Left ventricle myocardium inferior (tissue), 1 donor: ENCODE measurements around the gene AGAP3. TPM values are rescaled to one million over a fixed set of nuclear protein-coding genes. Genes with fewer than 3 reads are reported as not detected.

Experiments
- DNase-seq: peaks from one replicate; pipeline ENCODE4 v3.0.0-alpha.2; 2020
- H3K27ac ChIP-seq: fragments of 200-600 bp; replicated peaks from 2 replicates; pipeline ENCODE4 v1.8.0; 2021
- H3K27me3 ChIP-seq: fragments of 200-600 bp; 2 replicates; pipeline ENCODE4 v1.8.0; 2021; ENCODE audit warnings: low read depth
- H3K36me3 ChIP-seq: fragments of 200-600 bp; 2 replicates; pipeline ENCODE4 v1.8.0; 2021
- H3K4me1 ChIP-seq: fragments of 200-600 bp; 2 replicates; pipeline ENCODE4 v1.8.0; 2021
- H3K4me3 ChIP-seq: fragments of 200-600 bp; 2 replicates; pipeline ENCODE4 v1.8.0; 2021; ENCODE audit warnings: mild to moderate bottlenecking, moderate library complexity
- H3K9me3 ChIP-seq: fragments of 200-600 bp; replicated peaks from 2 replicates; pipeline ENCODE4 v1.8.0; 2021
- CTCF ChIP-seq: fragments of 200-600 bp; IDR thresholded peaks from 2 replicates; pipeline ENCODE4 v1.8.0; 2021; ENCODE audit warnings: antibody characterized with exemption, mild to moderate bottlenecking, borderline replicate concordance
- intact Hi-C: fragments of 100-400 bp; cut with micrococcal nuclease; formaldehyde crosslinking; loops from one replicate; pipeline ENCODE4 v1.11.0; 2022
- total RNA-seq: library from RNA; stranded (reverse); fragmentation: NEBNext Ultra II Directional; extraction: Animal tissue kit (Norgen Biotek cat#: 25700); gene quantifications from one replicate; pipeline ENCODE4 v1.2.1, GENCODE V29; 2021
- donor health status: DM: no; HTN: yes; CAD: no; lungs with severe emphysema.

Gene AGAP3
- total RNA-seq, 1 donor from 2014 or later: 51.0 TPM

- H3K36me3 ChIP-seq: no peaks in the 10 kb centered on the region
- DNase-seq: no peak
- TF ChIP-seq CTCF: no peak
- no peaks in the 10 kb centered on the region for H3K9me3 ChIP-seq
- peak overlapping the region; percentile 88 for H3K27ac ChIP-seq
- H3K4me3 ChIP-seq: peak overlapping the region; percentile 90
- intact Hi-C loops: no loop called here
- H3K4me1 ChIP-seq: peaks cover 79% of the 10 kb centered on the region
- H3K27me3 ChIP-seq: no peaks in the 10 kb centered on the region
Measured at GRCh38 chr7:151088019-151088855, 2.0 kb downstream of the AGAP3 start.

- Histone ChIP-seq H3K4me1 (peaks cover 72% of the 10 kb centered on the region), H3K27ac (peak overlapping the region; percentile 88), H3K36me3 (no peaks in the 10 kb centered on the region), H3K27me3 (no peaks in the 10 kb centered on the region), H3K4me3 (peak overlapping the region; percentile 90), H3K9me3 (no peaks in the 10 kb centered on the region)
- DNase-seq: peak; percentile 69
- no peak for TF ChIP-seq CTCF
- intact Hi-C loops: no loop called here
Measured at GRCh38 chr7:151088856-151089699, 2.8 kb downstream of the AGAP3 start.

GRCh38 chr7:151089893-151090730 is 3.8 kb downstream of the AGAP3 start:
- no peak for TF ChIP-seq CTCF
- peak overlapping the region; percentile 88 for H3K27ac ChIP-seq
- H3K9me3 ChIP-seq: no peaks in the 10 kb centered on the region
- H3K4me3 ChIP-seq: peak overlapping the region; percentile 90
- H3K27me3 ChIP-seq: no peaks in the 10 kb centered on the region
- peaks cover 75% of the 10 kb centered on the region for H3K4me1 ChIP-seq
- no peak for DNase-seq
- no peaks in the 10 kb centered on the region for H3K36me3 ChIP-seq
- intact Hi-C loops: no loop called here

DNA sequence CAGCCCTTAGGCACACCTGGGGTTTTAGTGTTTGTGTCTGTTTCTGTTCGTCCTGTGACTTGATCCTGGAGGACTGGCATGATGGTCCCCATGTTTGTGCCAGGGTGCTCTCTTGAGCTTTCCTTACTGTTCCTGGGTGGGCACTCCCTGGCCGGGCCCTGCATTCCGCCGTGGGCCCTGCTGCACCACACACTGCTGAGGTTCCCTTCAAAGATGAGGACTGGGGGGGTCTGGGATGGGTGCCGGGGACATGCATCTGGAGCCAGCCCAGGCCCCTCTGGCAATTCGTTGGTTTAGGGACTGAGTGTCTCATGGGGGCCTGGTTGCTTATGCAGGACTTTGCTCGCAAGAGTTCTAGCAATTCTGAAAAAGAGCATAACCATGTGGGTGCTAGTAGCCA is 4.7 kb downstream of the AGAP3 start:
- no peak overlapping the region for H3K4me3 ChIP-seq
- no peak for DNase-seq
- peaks cover 70% of the 10 kb centered on the region for H3K4me1 ChIP-seq
- intact Hi-C loops: no loop called here
- no peak for TF ChIP-seq CTCF
- no peaks in the 10 kb centered on the region for H3K9me3 ChIP-seq
- no peak overlapping the region for H3K27ac ChIP-seq
- no peaks in the 10 kb centered on the region for H3K27me3 ChIP-seq
- H3K36me3 ChIP-seq: no peaks in the 10 kb centered on the region

GRCh38 chr7:151091431-151091830 is 5.2 kb downstream of the AGAP3 start:
- no peak for DNase-seq
- Histone ChIP-seq H3K4me1 (peaks cover 70% of the 10 kb centered on the region), H3K27me3 (no peaks in the 10 kb centered on the region), H3K9me3 (no peaks in the 10 kb centered on the region), H3K36me3 (no peaks in the 10 kb centered on the region), H3K27ac (no peak overlapping the region), H3K4me3 (no peak overlapping the region)
- peak; percentile 56 for TF ChIP-seq CTCF
- intact Hi-C loops: no loop called here
